ENCODE data around the gene TNPO2.
A peak's percentile ranks its signal among the peaks of the same experiment; 100 is the strongest.
"Not testable (repeated sequence)": the region's sequence is repeated elsewhere in the genome, so short reads cannot be mapped to it uniquely, and the experiment has no call there.

The TNPO2 gene

DNA sequence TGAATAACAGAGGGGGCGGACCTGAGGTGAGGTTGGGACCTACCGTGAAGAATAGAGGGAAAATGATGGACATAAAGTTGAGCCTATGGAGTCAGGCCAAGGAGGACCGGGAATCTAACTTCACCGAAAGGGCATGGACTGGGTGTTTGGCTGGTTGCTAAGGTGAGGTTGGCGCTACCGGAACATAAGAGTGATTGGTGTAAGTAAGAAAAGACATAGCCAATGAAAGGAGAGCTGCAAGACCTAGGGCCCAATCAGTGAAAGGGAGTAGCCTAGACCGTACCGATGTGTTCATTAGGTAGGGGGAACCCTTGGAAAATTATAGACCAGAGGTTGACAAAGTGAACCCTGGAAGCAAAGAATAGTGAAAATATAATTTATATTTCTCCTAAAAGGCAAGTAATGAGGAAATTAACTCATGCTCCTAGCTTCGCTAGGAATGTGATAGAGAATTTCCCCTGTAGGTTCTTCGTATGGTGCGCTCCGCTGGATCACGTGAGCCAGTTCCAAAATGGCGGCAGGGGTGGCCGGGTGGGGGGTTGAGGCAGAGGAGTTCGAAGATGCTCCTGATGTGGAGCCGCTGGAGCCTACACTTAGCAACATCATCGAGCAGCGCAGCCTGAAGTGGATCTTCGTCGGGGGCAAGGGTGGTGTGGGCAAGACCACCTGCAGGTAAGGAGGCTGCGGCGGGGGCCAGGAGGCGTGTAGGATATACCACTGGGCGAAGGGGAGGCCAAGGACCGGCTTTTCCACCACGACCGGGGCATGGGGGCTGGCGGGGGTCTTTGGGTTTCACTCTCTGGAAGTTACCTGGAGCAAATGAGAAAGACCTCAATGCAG lies 13.5 kb upstream of the TNPO2 start, which contains the start of gene GET3:
TSS of gene GET3 (plus strand) at position 503 of the 840 bp plus-strand sequence. CDS start at position 512, 9 bp downstream.
- peak; percentile 82 for DNase-seq

- peak; percentile 21 for DNase-seq
Observed at GRCh38 chr19:12733369-12734214, 9.9 kb upstream of the TNPO2 start.

DNA sequence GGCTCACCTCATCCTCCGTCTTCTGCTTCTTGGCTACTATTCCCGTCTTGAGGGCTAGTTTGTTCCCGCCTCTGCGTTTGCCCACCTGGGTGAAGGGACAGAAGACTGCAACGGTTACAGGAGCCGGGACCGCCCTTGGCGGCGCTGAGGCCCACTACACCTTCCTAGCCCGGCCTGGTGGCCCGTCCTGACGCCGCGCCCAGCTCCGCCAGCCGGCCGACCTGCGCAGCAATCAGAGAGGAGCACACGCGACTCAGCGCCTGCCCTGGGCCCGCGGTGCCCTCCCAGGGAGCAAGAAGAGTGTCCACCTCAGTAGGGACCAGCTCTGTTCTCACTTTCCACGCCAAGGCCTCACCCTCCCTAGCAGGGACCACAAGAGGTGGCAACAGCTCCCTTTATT lies 7.6 kb upstream of the TNPO2 start:
- no peak for DNase-seq

- DNase-seq = no peak
Observed at GRCh38 chr19:12730064-12730463, 6.3 kb upstream of the TNPO2 start.

DNA sequence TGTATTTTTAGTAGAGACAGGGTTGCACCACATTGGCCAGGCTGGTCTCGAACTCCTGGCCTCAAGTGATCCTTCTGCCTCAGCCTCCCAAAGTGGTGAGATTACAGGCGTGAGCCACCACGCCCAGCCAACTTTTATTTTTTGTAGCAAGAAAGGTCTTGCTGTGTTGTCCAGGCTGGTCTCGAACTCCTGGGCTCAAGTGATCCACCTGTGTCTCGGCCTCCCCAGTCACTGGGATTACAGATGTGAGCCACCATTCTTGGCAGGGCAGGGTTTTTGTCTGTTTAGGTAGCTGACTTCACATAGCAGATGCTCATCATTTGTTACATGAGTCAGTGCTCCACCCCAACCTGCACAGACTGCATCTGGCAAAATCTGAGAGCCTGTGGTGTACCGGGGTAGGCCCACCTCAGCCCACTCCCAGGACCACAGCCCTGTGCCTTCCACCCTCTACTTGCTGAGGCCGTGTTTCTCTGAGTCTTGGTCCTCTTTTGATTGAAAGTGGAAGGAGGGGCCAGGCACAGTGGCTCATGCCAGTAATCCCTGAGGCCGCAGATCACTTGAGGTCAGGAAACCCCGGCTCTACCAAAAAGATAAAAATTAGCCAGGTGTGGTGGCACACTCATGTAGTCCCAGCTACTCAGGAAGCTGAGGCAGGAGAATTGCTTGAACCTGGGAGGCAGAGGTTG lies 4.2 kb upstream of the TNPO2 start:
- no peak for DNase-seq

DNA sequence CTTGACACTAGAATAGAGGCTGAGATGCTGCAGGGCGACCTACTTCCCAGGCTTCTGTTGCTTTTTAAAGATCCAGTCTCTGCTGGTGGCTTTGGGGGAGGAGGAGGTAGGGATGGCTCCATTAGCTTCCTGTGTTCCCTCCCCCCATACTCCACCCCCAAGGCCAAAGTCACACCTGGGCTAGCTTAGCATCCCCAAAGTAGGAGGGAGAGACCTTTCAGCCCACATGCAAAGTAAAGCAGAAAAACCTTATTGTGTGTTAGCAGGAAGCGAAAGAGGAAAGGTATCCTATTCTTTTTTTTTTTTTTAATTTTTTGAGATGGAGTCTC lies 3.2 kb upstream of the TNPO2 start:
- no peak for DNase-seq

- not testable (repeated sequence) for DNase-seq
Observed at GRCh38 chr19:12725612-12726011, 1.9 kb upstream of the TNPO2 start.

DNA sequence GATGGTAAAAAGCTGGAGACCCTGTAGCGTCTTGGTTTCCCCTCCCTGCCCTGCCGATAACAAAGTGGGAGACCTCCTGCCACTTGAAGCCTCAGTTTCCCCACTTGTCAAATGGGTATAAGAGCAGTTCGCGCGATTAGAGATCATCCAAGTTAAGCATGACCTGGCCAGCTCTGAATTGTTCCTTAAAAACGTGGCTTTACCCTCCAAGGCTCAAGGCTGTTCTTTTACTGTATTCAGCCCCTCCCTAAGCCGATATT lies 421 bp downstream of the TNPO2 start:
- no peak for DNase-seq

DNA sequence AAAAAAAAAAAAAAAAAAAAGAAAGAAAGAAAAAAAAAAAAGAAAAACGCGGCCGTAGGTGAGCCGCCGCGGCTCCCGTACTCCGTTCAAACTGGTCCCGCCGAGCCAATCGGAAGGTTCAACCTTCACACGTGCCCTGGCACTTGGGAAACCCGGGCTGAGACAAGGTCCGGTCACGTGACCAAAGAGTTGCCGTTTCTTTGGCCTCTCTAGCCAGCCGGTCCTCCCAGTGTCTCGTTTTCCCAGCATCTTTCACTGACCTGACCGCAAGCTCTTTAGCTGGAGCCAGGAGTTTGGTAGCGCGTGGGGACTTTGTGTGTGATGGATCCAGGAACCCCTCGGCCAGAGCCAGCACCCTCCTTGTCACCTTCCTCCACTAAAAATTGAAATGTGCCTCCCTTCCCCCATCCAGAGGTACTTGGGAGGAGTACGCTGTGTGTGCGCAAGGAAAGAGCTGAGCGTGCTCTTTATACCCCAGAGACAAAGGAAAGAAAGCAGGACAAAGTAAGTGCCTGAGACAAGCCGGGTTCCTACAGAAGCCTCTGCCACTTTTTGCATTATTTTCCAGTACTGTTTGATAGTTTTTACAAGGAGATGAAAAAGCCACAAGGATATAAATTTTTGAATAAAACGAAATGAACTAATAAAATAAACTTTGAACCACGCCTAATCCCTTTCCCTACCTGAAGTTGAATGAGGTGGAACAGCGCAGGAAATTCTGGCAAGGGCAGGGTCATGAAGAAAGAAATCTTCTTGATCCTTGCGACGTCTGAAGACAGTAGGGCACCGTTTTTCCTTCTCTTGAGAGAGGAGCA lies 959 bp downstream of the TNPO2 start:
- peak; percentile 95 for DNase-seq

DNA sequence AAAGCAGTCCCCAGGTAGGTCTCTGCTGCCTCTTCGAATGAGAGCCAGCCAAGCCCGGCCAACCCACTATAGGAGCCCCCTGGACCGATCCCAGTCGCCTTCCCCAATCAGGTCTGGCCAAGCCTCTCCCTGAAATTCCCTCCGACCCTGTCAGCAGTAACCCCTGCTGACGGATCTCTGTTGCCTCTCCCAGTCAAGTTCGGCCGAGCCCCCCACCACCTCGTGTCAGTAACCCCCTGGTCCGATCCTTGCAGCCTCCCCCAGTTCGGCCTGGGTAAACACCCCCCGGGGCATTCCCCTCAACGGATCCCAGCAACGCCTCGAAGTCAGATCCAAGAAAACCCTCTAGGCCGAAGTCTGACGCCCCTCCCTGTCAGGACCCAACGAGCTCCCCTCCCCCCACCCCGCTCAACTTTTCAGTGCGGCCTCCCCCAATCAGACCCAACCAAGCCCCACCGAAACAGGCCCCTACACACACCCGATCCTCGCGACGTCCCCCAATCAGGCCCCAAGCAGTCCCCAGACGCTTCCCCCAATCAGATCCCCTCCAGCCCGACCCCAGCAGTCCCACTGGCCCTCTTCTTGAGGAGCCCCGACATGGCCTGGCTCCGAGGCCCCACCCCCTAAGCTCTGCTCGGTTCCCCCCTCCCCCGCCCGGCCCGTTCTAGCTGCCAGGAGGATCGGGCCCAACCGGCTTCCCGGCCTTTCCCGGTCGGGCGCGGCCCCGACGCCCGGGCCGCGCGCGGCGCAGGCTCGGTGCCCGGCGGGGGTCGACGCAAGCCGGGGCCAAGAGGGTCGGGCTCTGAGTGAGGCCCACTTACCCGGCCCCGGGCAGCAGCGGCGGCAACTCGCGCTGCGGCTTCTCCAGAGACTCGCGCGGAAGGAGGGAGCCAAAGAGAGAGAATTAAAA lies 1.8 kb downstream of the TNPO2 start:
- DNase-seq = peak; percentile 39

DNA sequence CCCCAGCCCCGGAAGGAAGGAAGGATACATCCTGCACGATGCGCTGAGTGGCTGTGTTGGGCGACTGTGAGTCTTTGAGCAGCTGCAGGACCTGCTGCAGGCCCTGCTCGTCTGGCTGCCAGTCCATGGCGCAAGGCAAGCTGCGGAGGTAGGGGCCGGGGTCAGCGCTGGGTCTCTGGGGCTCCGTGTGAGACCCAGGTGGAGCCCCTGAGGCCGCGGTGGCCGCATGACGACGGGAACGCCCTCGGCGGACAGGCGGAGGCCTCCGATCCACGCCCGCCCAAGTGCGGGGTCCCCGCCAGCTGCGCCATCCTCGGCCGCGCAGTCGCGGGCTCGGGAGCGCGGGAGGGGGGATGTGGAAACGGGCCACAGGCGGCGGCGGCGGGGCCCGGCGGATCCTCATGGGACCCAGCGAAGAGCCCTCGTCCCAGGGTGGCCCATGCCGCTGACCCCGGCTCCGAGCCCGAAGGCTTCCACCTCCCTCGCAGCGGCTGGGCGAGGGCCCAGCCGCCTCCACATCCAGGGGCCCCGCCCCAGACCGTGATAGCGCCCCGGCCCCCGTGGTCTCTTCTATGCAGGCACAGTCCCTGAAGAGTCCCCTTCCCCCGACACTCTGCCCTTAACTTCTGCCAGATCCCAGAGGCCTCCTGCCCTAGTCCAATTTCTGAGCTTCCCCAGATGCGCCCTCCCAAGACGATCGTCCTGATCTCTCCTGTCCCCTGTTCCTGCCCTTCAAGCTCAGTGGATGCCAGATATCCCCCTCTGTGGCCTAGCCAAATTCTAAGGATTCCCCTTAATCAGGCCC lies 2.7 kb downstream of the TNPO2 start:
- DNase-seq = no peak

DNA sequence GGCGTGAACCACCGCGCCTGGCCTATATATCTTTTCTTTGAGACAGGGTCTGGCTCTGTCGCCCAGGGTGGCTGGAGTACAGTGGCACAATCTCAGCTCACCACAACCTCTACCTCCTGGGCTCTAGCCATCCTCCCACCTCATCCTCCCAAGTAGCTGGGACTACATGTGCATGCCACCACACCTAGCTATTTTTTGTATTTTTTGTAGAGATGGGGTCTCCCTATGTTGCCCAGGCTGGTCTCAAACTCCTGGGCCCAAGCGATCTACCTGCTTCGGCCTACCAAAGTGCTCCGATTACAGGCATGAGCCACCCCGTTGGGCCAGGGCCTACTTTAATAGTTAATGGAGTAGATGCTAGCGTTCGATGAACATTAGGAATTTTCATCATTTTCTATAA lies 3.4 kb downstream of the TNPO2 start:
- DNase-seq = no peak

GRCh38 chr19:12715929-12716328 lies 7.8 kb downstream of the TNPO2 start:
- DNase-seq = no peak

DNA sequence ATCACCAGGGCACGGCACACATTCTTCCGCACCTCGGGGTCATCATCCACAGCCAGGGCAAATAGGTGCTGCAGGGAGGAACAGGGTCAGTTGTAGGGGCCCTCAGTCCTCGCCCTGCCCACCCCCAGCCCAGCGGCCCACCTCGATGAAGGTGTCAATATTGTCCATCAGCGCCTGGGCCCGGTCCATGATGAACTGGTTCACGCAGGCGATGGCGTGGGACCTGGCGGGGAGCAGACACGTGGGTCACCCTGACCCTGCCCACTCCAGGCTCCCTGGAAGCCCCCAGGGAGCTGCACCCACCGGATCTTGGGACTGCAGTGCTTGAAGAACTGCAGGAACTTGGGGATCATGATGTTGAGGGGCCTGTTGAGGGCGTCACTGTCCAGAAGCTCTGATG lies 8.6 kb downstream of the TNPO2 start:
- DNase-seq = no peak

- not testable (repeated sequence) for DNase-seq
Observed at GRCh38 chr19:12713304-12713703, 10.4 kb downstream of the TNPO2 start.

DNA sequence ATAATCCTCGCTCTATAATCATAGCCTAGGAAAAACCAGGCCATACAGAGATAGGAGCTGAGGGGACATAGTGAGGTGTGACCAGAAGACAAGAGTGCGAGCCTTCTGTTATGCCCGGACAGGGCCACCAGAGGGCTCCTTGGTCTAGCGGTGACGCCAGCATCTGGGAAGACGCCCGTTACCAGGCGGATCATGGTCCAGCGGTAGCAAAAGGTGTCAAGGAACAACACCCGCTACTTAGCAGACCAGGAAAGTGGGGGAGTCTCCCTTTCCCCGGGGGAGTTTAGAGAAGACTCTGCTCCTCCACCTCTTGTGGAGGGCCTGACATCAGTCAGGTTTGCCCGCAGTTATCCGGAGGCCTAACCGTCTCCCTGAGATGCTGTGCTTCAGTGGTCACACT lies 11.7 kb downstream of the TNPO2 start:
- DNase-seq = not testable (repeated sequence)

DNA sequence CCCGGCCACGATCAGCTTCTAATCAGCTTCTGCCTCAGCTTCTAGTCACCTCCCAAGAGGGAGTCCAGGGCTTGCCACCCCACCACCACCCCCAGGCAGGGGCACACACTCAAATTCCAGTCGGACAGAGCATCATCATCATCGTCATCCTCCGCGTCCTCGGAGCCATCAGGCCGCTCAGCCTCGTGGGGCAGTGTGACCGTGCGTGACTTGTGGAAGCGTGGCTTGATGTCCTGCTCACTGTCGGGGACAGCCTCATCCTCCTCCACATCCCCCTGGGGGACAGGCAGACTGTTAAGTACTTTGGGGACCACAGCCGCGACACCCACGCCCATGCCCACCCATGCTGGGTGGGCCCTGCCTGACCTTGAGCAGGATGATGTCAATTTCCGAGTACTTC lies 12.5 kb downstream of the TNPO2 start:
- DNase-seq = no peak

GRCh38 chr19:12708641-12709040 lies 15.1 kb downstream of the TNPO2 start:
- DNase-seq = no peak

- no peak for DNase-seq
Observed at GRCh38 chr19:12706332-12706718, 17.4 kb downstream of the TNPO2 start.

DNA sequence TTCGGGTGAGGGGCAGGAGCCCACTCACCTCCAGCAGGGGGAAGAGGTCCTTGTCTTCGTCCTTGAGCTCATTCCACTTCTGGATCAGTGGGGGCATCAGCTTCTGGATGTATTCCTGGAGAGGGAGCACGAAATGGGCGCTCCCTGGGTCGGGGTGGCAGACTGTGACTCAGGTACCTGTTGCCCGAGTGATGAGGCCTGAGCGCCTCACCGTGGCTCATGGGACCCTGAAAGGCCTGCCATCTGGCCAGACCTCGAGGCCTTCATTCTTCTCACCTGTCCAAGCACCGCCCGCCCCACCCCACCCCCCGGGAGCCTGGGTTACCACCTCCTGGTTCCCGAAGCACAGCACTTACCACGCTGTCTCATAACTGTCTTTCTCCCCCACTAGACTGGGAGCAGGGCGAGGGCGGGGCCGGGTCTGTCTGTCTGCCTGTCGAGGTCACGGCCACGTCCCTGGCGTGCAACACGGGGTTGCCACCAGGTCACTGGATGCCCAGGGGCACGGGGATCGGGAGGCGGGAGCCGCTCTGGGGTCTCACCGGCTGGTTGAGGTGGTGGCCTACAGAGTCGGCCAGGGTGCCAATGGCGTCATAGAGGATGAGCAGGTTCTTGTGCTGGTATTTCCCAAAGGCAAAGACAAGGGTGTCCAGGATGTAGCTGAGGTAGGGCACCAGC lies 17.9 kb downstream of the TNPO2 start:
- no peak for DNase-seq
